ENCODE results near the gene TUBGCP2. TPM values are rescaled to one million over a fixed set of nuclear protein-coding genes. Genes with fewer than 3 reads are reported as not detected.
A peak's percentile ranks its signal among the peaks of the same experiment; 100 is the strongest.

The TUBGCP2 gene
- total RNA-seq, 1 donor from 2014 or later: 55.4 TPM

DNA sequence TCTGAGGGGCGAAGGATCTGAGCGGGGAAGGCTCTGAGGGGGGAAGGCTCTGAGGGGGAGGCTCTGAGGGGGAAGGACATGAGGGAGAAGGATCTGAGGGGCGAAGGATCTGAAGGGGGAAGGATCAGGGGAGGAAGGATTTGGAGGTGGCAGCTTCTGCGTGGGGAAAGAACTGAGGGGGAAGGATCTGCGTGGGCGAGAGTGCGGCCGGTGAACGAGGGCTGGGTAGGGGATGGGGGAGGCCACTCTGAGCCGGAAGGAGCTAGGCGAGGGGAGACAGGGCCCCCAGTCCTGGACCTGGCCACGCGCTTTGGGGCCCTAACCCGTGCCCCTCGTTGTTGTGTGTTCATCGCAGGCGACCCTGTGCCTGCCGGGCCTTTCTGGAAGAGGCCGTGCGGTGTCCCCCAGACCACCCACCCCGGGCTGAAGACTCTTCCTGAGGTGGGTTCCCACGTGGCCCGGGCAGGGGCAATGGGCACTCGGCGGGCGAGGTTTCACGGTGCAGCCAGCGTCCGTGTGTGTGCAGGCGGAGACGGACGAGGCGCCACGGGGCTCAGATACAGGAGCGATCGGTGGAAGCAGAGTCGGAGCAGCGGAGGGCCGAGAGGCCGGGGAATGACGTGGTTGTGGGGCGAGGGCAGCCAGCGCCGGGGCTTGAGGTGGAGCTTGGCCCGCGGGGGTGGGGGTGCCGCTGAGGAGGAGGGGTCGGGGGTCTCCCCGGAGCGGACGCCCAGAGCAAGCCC is 26.0 kb upstream of the TUBGCP2 start:
- Histone ChIP-seq H4K20me1 (ENCODE audit: low read depth) (peaks cover 6% of the 10 kb centered on the region), H2AFZ (replicated peaks) (peak overlapping the region; percentile 13), H3K9me3 (ENCODE audit: low read depth) (no peaks in the 10 kb centered on the region), H3K4me3 (peak overlapping the region; percentile 43), H3K27ac (no peak overlapping the region), H3K9ac (no peak overlapping the region), H3K79me2 (ENCODE audit: low read depth) (no peaks in the 10 kb centered on the region), H3K4me2 (peak overlapping the region; percentile 75), H3K36me3 (no peaks in the 10 kb centered on the region), H3K4me1 (peaks cover 10% of the 10 kb centered on the region), H3F3A (ENCODE audit: low read depth) (peaks cover 4% of the 10 kb centered on the region), H3K27me3 (peaks cover 92% of the 10 kb centered on the region)
- no peak overlapping the region for H3K27ac Mint-ChIP-seq
- H3K36me3 Mint-ChIP-seq: peaks cover 2% of the 10 kb centered on the region
- peaks cover 36% of the 10 kb centered on the region for H3K27me3 Mint-ChIP-seq (ENCODE audit: insufficient read depth, low read depth)
- DNase-seq (ENCODE audit: low spot score): peak; percentile 52
- H3K4me1 Mint-ChIP-seq: peaks cover under 1% of the 10 kb centered on the region
- peak overlapping the region; percentile 81 for H3K4me3 Mint-ChIP-seq
- peaks cover 24% of the 10 kb centered on the region for H3K9me3 Mint-ChIP-seq
- TF ChIP-seq EZH2 (IDR thresholded peaks at IDR 0.05): peak; percentile 83
- TF ChIP-seq, protein P1, sequence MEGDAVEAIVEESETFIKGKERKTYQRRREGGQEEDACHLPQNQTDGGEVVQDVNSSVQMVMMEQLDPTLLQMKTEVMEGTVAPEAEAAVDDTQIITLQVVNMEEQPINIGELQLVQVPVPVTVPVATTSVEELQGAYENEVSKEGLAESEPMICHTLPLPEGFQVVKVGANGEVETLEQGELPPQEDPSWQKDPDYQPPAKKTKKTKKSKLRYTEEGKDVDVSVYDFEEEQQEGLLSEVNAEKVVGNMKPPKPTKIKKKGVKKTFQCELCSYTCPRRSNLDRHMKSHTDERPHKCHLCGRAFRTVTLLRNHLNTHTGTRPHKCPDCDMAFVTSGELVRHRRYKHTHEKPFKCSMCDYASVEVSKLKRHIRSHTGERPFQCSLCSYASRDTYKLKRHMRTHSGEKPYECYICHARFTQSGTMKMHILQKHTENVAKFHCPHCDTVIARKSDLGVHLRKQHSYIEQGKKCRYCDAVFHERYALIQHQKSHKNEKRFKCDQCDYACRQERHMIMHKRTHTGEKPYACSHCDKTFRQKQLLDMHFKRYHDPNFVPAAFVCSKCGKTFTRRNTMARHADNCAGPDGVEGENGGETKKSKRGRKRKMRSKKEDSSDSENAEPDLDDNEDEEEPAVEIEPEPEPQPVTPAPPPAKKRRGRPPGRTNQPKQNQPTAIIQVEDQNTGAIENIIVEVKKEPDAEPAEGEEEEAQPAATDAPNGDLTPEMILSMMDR (IDR thresholded peaks at IDR 0.05): no peak

DNA sequence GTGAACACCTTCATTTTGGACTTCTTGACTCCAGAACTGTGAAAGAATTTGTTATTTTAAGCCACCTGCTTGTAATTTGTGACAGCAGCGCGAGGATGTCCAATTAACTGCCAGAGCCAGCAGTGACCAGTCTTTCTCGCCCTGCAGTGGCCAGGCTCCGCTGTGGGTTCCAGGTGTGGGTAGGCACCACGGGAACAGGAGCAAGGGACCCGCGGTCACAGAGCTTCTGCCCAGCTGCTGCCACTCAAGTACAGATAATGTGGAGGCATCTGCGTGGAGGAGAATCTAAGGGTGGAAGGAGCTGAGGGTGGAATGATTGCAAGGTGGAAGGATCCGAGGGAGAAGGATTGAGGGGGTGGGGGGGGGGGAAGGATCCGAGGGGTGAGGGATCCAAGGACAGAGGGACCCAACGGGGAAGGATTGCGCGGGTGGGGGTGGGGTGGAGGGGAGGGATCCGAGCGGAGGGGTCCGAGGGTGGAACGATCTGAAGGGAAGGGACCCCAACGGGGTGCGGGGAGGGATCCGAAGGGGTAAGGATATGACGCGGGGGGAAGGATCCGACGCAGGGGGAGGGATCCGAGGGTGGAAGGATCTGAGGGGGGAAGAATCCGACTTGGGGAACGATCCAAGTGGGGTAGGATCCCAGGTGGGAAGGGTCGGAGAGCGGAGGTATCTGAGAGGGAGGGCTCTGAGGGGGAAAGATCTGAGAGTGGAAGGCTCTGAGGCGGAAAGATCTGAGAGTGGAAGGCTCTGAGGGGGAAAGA is 24.4 kb upstream of the TUBGCP2 start:
- H3K9ac ChIP-seq: no peak overlapping the region
- no peak overlapping the region for H3K4me2 ChIP-seq
- no peaks in the 10 kb centered on the region for H3K36me3 ChIP-seq
- H3K27me3 Mint-ChIP-seq (ENCODE audit: insufficient read depth, low read depth): peaks cover 39% of the 10 kb centered on the region
- no peaks in the 10 kb centered on the region for H3K9me3 ChIP-seq (ENCODE audit: low read depth)
- TF ChIP-seq, protein P1 (IDR thresholded peaks at IDR 0.05): no peak
- TF ChIP-seq EZH2 (IDR thresholded peaks at IDR 0.05) (no peak), EZH2phosphoT487 (IDR thresholded peaks at IDR 0.05) (no peak)
- peaks cover 95% of the 10 kb centered on the region for H3K27me3 ChIP-seq
- peak overlapping the region; percentile 46 for H3K4me3 Mint-ChIP-seq
- no peak for DNase-seq (ENCODE audit: low spot score)
- peaks cover 16% of the 10 kb centered on the region for H3K4me1 ChIP-seq
- H3K4me1 Mint-ChIP-seq: peaks cover 6% of the 10 kb centered on the region
- H3K27ac ChIP-seq: no peak overlapping the region
- H3K4me3 ChIP-seq: no peak overlapping the region
- H4K20me1 ChIP-seq (ENCODE audit: low read depth): peaks cover 6% of the 10 kb centered on the region
- no peak overlapping the region for H2AFZ ChIP-seq (replicated peaks)
- H3F3A ChIP-seq (ENCODE audit: low read depth): peaks cover 4% of the 10 kb centered on the region
- peaks cover 2% of the 10 kb centered on the region for H3K36me3 Mint-ChIP-seq
- H3K9me3 Mint-ChIP-seq: peaks cover 24% of the 10 kb centered on the region
- H3K79me2 ChIP-seq (ENCODE audit: low read depth): no peaks in the 10 kb centered on the region
- H3K27ac Mint-ChIP-seq: no peak overlapping the region

DNA sequence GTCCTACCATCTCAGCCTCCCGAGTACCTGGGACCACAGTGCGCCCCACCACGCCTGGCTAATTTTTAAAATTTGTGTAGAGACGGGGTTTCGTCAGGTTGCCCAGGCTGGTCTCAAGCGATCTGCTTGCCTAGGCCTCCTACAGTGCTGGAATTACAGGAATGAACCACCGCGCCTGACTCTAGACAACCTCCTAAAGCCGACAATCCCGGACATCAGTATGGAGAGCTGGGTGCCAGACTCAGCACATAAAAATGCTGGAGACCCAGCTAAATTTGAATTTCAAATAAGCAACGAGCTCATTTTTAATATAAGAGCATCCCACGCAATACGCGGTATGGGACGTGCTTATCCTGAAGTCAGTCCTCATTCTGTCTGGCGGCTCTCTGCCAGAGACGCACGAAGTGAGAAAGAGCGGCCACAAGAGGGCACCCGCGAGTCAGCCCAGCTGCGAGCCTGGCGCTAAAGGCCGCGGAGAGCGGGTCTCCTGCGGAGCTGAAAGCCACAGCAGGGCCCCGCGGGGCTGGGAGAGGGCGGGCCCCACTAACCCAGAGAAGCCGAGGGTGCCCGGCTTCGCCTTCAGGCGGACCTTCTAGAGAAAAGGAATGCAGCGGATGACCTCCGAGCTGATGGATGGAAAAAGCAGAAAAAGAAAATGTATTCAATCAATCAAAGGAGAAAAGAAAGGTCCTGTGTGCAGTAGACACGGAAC is 21.0 kb upstream of the TUBGCP2 start:
- H2AFZ ChIP-seq (replicated peaks): peak overlapping the region; percentile 14
- no peak overlapping the region for H3K9ac ChIP-seq
- peak overlapping the region; percentile 36 for H3K4me3 ChIP-seq
- H3K27me3 ChIP-seq: peaks cover 95% of the 10 kb centered on the region
- Mint-ChIP-seq H3K4me3 (peak overlapping the region; percentile 65), H3K4me1 (peaks cover 19% of the 10 kb centered on the region), H3K27ac (no peak overlapping the region), H3K9me3 (peaks cover 24% of the 10 kb centered on the region), H3K27me3 (ENCODE audit: insufficient read depth, low read depth) (peaks cover 51% of the 10 kb centered on the region), H3K36me3 (peaks cover 2% of the 10 kb centered on the region)
- no peaks in the 10 kb centered on the region for H4K20me1 ChIP-seq (ENCODE audit: low read depth)
- H3K79me2 ChIP-seq (ENCODE audit: low read depth): no peaks in the 10 kb centered on the region
- peak; percentile 93 for DNase-seq (ENCODE audit: low spot score)
- no peaks in the 10 kb centered on the region for H3K9me3 ChIP-seq (ENCODE audit: low read depth)
- H3K36me3 ChIP-seq: no peaks in the 10 kb centered on the region
- peaks cover 21% of the 10 kb centered on the region for H3K4me1 ChIP-seq
- H3K27ac ChIP-seq: no peak overlapping the region
- peaks cover 6% of the 10 kb centered on the region for H3F3A ChIP-seq (ENCODE audit: low read depth)
- peak overlapping the region; percentile 80 for H3K4me2 ChIP-seq
- TF ChIP-seq EZH2phosphoT487 (IDR thresholded peaks at IDR 0.05) (peak; percentile 26), EZH2 (IDR thresholded peaks at IDR 0.05) (peak; percentile 72)
- TF ChIP-seq, protein P1 (IDR thresholded peaks at IDR 0.05): peak; percentile 98

Data from neural progenitor cell (in vitro differentiated cells).